Activated naive CD8-positive, alpha-beta T cell treated with anti-CD3 and anti-CD28 coated beads, Interleukin-2, amount 10 ng/mL, durations not matched to agents 7 days and 5 days (primary cell): ENCODE measurements around the gene IFITM5. TPM values are rescaled to one million over a fixed set of nuclear protein-coding genes. Genes with fewer than 3 reads are reported as not detected.

Experiments
- ATAC-seq: fragments of 150-1000 bp; cut with Tn5 transposase; one replicate; pipeline ENCODE4 v1.10.0; 2021; ENCODE audit warnings: low read depth, moderate library complexity
- POLR2A ChIA-PET: fragments of 350-600 bp; sonication (Branson Sonifier 250); formaldehyde crosslinking; loops from one replicate; lab custom pipeline; 2021; ENCODE audit warnings: antibody characterized with exemption; lab: Charles Lee
- DNase-seq: peaks from one replicate; pipeline ENCODE4 v3.0.0; 2021
- H3K27ac Mint-ChIP-seq: one replicate; pipeline ENCODE4 v1.8.0; 2022; ENCODE audit warnings: mild to moderate bottlenecking, mixed read lengths
- H3K27me3 Mint-ChIP-seq: one replicate; pipeline ENCODE4 v1.8.0; 2022; ENCODE audit warnings: mild to moderate bottlenecking, moderate library complexity, mixed read lengths
- H3K36me3 Mint-ChIP-seq: one replicate; pipeline ENCODE4 v1.8.0; 2021; ENCODE audit warnings: mild to moderate bottlenecking, mixed read lengths
- H3K4me1 Mint-ChIP-seq: one replicate; pipeline ENCODE4 v1.8.0; 2021; ENCODE audit warnings: mixed read lengths
- H3K4me3 Mint-ChIP-seq: one replicate; pipeline ENCODE4 v1.8.0; 2022; ENCODE audit warnings: mild to moderate bottlenecking, moderate library complexity, mixed read lengths
- H3K9me3 Mint-ChIP-seq: one replicate; pipeline ENCODE4 v1.8.0; 2021; ENCODE audit warnings: mixed read lengths
- total RNA-seq, 2 experiments: library from RNA; stranded (reverse); gene quantifications; one replicate each; pipeline ENCODE4 v1.2.3, GENCODE V29; 2021

The IFITM5 gene
- total RNA-seq, 2 experiments from 2014 or later = not detected

- POLR2A ChIA-PET = interaction anchor here (0.6 to 16.3 kb wide), 17 partner anchors 8 to 82 kb away, joined by 3 to 336 read pairs (median 8); partner anchors contain the start of genes BET1L, IFITM1, IFITM2 and PGGHG
- ATAC-seq (no peak), DNase-seq (no peak)
- H3K27ac Mint-ChIP-seq = peak overlapping the region; percentile 95
- peaks cover 38% of the 10 kb centered on the region for H3K4me1 Mint-ChIP-seq
- peaks cover 5% of the 10 kb centered on the region for H3K9me3 Mint-ChIP-seq
- H3K4me3 Mint-ChIP-seq = peak overlapping the region; percentile 89
- peaks cover 59% of the 10 kb centered on the region for H3K36me3 Mint-ChIP-seq
- H3K27me3 Mint-ChIP-seq = no peaks in the 10 kb centered on the region
Observed at GRCh38 chr11:281486-282161, 17.7 kb downstream of the IFITM5 start.

GRCh38 chr11:280706-281485, 18.4 kb downstream of the IFITM5 start:
- peaks cover 9% of the 10 kb centered on the region for H3K9me3 Mint-ChIP-seq
- H3K4me1 Mint-ChIP-seq = peaks cover 38% of the 10 kb centered on the region

GRCh38 chr11:279966-280705, 19.2 kb downstream of the IFITM5 start:
- H3K36me3 Mint-ChIP-seq = peaks cover 60% of the 10 kb centered on the region
- no peaks in the 10 kb centered on the region for H3K27me3 Mint-ChIP-seq
- ATAC-seq (peak; percentile 31), DNase-seq (peak; percentile 69)
- H3K4me1 Mint-ChIP-seq = peaks cover 32% of the 10 kb centered on the region
- H3K27ac Mint-ChIP-seq = peak overlapping the region; percentile 95
- POLR2A ChIA-PET = interaction anchor here (0.7 to 16.3 kb wide), 16 partner anchors 9 to 136 kb away, joined by 3 to 336 read pairs (median 8); partner anchors contain the start of genes BET1L, IFITM1, IFITM2 and PGGHG
- peak overlapping the region; percentile 89 for H3K4me3 Mint-ChIP-seq
- peaks cover 10% of the 10 kb centered on the region for H3K9me3 Mint-ChIP-seq

More at GRCh38 chr11:280706-281485, 18.4 kb downstream of the IFITM5 start:
- Mint-ChIP-seq H3K27me3 (no peaks in the 10 kb centered on the region), H3K4me3 (peak overlapping the region; percentile 89), H3K27ac (peak overlapping the region; percentile 95), H3K36me3 (peaks cover 66% of the 10 kb centered on the region)
- DNase-seq = peak; percentile 73
- POLR2A ChIA-PET = interaction anchor here (0.6 to 16.3 kb wide), 19 partner anchors 9 to 136 kb away, joined by 3 to 336 read pairs (median 5); partner anchors contain the start of genes BET1L, IFITM1, IFITM2 and PGGHG
- ATAC-seq = peak; percentile 12

GRCh38 chr11:279040-279965, 20.0 kb downstream of the IFITM5 start:
- H3K27me3 Mint-ChIP-seq = no peaks in the 10 kb centered on the region
- peak overlapping the region; percentile 97 for H3K4me3 Mint-ChIP-seq
- peak; percentile 12 for ATAC-seq
- peaks cover 31% of the 10 kb centered on the region for H3K4me1 Mint-ChIP-seq
- POLR2A ChIA-PET = interaction anchor here (0.5 to 16.3 kb wide), 17 partner anchors 8 to 422 kb away, joined by 3 to 336 read pairs (median 9); partner anchors contain the start of genes BET1L, IFITM1, IFITM2 and PGGHG
- peaks cover 10% of the 10 kb centered on the region for H3K9me3 Mint-ChIP-seq
- peak; percentile 68 for DNase-seq
- H3K27ac Mint-ChIP-seq = peak overlapping the region; percentile 99
- H3K36me3 Mint-ChIP-seq = peaks cover 55% of the 10 kb centered on the region

- ATAC-seq (no peak), DNase-seq (peak; percentile 49)
- Mint-ChIP-seq H3K4me1 (peaks cover 25% of the 10 kb centered on the region), H3K27me3 (peaks cover 2% of the 10 kb centered on the region), H3K36me3 (peaks cover 48% of the 10 kb centered on the region), H3K9me3 (peaks cover 10% of the 10 kb centered on the region), H3K27ac (peak within 1 kb of the TSS; percentile 99), H3K4me3 (peak within 1 kb of the TSS; percentile 97)
- POLR2A ChIA-PET = interaction anchor here (0.5 to 16.3 kb wide), 16 partner anchors 11 to 423 kb away, joined by 3 to 336 read pairs (median 6); partner anchors contain the start of genes BET1L, IFITM1, IFITM2 and IFITM5
Observed at GRCh38 chr11:278001-278951, 21.1 kb downstream of the IFITM5 start, which contains the start of gene NLRP6. NLRP6 (plus strand) TSS chr11:278407; CDS start chr11:278570, 163 bp downstream.

GRCh38 chr11:276219-276618, 23.1 kb downstream of the IFITM5 start:
- peaks cover 12% of the 10 kb centered on the region for H3K4me1 Mint-ChIP-seq
- POLR2A ChIA-PET = interaction anchor here (13.4 to 16.3 kb wide), 2 partner anchors 9 to 14 kb away, joined by 264 to 336 read pairs; partner anchors contain the start of gene PGGHG
- DNase-seq (no peak), ATAC-seq (no peak)
- no peak overlapping the region for H3K4me3 Mint-ChIP-seq
- H3K27ac Mint-ChIP-seq = no peak overlapping the region
- peaks cover 34% of the 10 kb centered on the region for H3K36me3 Mint-ChIP-seq
- peaks cover 2% of the 10 kb centered on the region for H3K27me3 Mint-ChIP-seq
- H3K9me3 Mint-ChIP-seq = peaks cover 10% of the 10 kb centered on the region

- Mint-ChIP-seq H3K27ac (no peak overlapping the region), H3K4me1 (peaks cover 24% of the 10 kb centered on the region), H3K27me3 (peaks cover 2% of the 10 kb centered on the region), H3K4me3 (no peak overlapping the region), H3K9me3 (peaks cover 10% of the 10 kb centered on the region), H3K36me3 (peaks cover 21% of the 10 kb centered on the region)
- POLR2A ChIA-PET = interaction anchor here (0.6 to 3.1 kb wide), 2 partner anchors 15 to 134 kb away, joined by 3 to 16 read pairs; no protein-coding TSS in a partner anchor
- no peak for ATAC-seq
- no peak for DNase-seq
Observed at GRCh38 chr11:272931-273198, 26.5 kb downstream of the IFITM5 start.

GRCh38 chr11:272195-272930, 27.0 kb downstream of the IFITM5 start:
- H3K4me1 Mint-ChIP-seq = peaks cover 23% of the 10 kb centered on the region
- H3K9me3 Mint-ChIP-seq = peaks cover 9% of the 10 kb centered on the region
- H3K4me3 Mint-ChIP-seq = no peak overlapping the region
- peaks cover 2% of the 10 kb centered on the region for H3K27me3 Mint-ChIP-seq
- ATAC-seq (no peak), DNase-seq (no peak)
- POLR2A ChIA-PET = interaction anchor here (1.2 to 3.1 kb wide), 3 partner anchors 8 to 15 kb away, joined by 6 to 16 read pairs (median 14); no protein-coding TSS in a partner anchor
- H3K36me3 Mint-ChIP-seq = peaks cover 17% of the 10 kb centered on the region
- no peak overlapping the region for H3K27ac Mint-ChIP-seq

GRCh38 chr11:271319-271715, 28.0 kb downstream of the IFITM5 start:
- H3K36me3 Mint-ChIP-seq = peaks cover 10% of the 10 kb centered on the region
- H3K4me1 Mint-ChIP-seq = peaks cover 25% of the 10 kb centered on the region
- ATAC-seq = no peak
- no peak overlapping the region for H3K4me3 Mint-ChIP-seq
- peaks cover 2% of the 10 kb centered on the region for H3K27me3 Mint-ChIP-seq
- H3K27ac Mint-ChIP-seq = no peak overlapping the region
- POLR2A ChIA-PET = interaction anchor here (0.8 to 3.1 kb wide), 5 partner anchors 9 to 64 kb away, joined by 3 to 16 read pairs (median 6); partner anchors contain the start of genes BET1L and RIC8A
- H3K9me3 Mint-ChIP-seq = peaks cover 4% of the 10 kb centered on the region
- DNase-seq = no peak
